Measurements from ENCODE around the gene NBEA. TPM values are rescaled to one million over a fixed set of nuclear protein-coding genes. Genes with fewer than 3 reads are reported as not detected.

The NBEA gene
- total RNA-seq, 4 donors from 2014 or later: 4.4 to 6.2 (median 5.5) TPM

DNA sequence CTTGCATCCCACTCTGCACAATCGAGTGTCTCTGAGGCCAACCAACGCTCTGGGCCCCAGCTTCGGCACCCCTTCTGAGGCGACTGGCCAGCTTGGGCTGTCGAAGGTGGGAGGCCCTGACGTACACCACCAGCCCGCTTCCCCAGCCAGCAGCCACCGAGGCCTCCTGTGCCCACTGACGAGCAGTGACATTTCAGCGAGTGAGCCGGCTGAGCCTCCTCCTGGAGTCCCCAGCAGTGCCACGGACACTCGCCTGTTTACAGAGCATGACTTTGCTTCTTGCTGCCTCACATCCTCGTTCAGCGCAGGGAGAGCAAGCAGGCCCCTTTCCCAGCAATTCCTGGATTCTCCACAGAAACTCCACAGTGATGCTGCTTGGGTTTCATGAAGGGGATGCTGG, 774.7 kb downstream of the NBEA start:
- TF ChIP-seq, protein P1, sequence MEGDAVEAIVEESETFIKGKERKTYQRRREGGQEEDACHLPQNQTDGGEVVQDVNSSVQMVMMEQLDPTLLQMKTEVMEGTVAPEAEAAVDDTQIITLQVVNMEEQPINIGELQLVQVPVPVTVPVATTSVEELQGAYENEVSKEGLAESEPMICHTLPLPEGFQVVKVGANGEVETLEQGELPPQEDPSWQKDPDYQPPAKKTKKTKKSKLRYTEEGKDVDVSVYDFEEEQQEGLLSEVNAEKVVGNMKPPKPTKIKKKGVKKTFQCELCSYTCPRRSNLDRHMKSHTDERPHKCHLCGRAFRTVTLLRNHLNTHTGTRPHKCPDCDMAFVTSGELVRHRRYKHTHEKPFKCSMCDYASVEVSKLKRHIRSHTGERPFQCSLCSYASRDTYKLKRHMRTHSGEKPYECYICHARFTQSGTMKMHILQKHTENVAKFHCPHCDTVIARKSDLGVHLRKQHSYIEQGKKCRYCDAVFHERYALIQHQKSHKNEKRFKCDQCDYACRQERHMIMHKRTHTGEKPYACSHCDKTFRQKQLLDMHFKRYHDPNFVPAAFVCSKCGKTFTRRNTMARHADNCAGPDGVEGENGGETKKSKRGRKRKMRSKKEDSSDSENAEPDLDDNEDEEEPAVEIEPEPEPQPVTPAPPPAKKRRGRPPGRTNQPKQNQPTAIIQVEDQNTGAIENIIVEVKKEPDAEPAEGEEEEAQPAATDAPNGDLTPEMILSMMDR (IDR thresholded peaks at IDR 0.05; ENCODE audit: low read depth): no peak

DNA sequence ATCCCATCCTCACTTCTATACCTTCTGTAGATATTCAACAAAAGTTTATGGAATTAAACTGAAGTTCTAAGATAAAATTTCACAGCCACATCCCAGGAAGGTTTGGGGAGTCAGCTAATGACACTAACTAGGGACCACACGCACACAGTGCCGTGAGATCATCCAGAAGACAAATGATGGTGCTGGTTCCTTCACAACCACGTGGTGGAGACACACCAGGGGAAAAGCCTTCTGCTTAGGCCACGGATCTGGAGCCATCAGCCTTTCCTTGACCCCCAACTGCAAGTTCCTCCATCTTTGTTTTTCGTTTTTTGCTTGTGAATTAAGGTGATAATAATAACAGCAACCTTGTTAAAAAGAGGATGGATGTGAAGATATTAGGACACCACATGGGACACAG, 776.0 kb downstream of the NBEA start:
- TF ChIP-seq, protein P1 (IDR thresholded peaks at IDR 0.05; ENCODE audit: low read depth): no peak

DNA sequence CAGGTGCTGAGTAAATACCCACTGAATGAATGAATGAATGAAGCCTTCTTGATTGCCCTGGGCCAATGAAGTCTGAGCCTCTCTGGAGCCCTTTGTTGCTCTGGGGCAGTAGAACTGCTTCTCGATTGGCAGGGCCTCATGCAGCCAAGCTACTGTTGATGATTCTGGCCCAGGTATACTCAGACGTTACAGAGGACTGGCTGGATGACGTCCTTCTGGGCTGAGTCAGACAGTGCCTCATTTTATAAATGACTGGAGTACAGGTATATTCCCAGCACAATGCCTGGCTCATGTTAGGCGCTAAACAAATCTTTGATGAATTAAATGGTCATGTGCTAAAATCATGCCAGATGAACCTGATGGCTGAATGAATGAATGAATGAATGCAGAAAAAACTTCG, 778.2 kb downstream of the NBEA start:
- TF ChIP-seq, protein P1 (IDR thresholded peaks at IDR 0.05; ENCODE audit: low read depth): no peak

DNA sequence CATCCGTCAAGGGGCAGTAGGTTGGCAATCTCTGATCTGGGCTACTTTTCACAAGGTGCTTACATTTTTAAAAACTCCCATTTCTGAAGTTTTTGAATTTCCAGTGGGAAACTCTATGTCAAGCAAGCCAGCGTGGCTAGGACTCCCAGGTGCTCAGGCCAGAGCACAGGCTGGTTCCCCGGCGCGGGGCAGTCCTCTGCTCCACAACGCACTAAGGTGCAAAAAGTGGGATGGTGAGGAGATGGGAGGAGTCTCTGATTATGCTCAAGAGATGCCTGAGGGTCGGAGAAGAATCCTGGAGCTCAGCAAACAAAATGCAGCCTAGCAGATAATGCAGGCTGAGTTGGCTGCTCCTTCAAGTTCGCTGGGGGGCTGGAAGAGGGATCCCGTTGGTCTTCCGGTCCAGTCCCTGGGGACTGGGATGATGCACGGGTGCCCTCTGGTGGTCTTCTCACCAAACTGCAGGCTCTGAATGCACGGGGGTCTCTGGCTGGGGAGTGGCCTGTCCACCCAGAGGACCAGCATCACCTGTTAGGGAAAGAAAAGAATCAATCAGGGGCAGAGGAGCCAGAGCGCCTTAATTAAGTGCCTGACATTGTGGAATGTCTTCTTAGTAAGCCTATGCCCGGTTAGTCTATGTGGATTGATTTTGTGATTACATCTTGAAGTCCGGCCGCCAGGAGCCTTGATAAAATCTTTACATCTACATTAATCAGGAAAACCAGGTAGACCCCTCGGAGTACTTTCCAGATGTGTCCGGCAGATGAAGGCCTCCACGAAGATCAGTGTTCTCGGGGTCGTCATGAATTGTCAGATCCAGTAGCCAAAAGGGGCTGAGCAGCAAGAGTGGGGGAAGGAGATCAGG, 778.9 kb downstream of the NBEA start:
- TF ChIP-seq, protein P1 (IDR thresholded peaks at IDR 0.05; ENCODE audit: low read depth): no peak

Small RNAs within 50 kb of the gene (small RNA-seq; reads per million reads assigned to genes)
- gene RF00017: not detected
